ENCODE measurements around the gene MBNL1.

Gene MBNL1

GRCh38 chr3:152296971-152297370 lies 28.2 kb downstream of the MBNL1 start:
- DNase-seq (ENCODE audit: low read depth) = no peak

GRCh38 chr3:152298393-152299248 lies 29.9 kb downstream of the MBNL1 start:
- DNase-seq (ENCODE audit: low read depth) = peak; percentile 50

DNA sequence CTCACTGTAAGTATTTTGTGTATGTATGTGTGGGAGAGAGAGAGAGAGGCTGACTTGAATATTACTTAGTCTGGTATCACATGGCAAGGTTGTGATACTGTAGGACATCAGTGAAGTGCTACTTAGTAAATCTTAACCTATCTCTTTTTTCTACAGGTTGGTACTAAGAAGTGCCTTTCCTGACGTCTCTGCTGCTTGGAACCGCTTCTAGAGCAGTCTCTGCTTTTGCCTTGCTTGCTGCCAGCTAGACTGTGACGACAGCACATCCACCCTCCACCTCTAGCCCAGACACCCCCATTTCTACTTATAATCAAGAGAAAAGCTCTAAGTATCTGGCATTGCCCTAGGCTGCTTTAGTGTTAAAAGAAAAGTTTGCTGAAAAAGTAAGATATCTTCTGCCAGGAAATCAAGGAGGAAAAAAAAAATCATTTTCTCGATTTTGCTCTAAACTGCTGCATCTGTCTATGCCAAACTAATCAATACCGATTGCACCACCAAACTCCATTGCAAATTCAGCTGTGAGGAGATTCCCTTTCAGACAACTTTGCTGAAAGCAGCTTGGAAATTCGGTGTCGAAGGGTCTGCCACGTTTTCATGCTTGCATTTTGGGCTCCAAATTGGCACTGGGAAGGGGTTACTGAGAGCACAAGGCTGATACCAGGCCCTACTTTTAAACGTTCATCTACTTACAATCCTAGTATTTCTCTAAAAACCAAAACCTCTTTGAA lies 30.7 kb downstream of the MBNL1 start:
- DNase-seq (ENCODE audit: low read depth) = peak; percentile 62

- DNase-seq (ENCODE audit: low read depth) = no peak
Observed at GRCh38 chr3:152300029-152300731, 31.5 kb downstream of the MBNL1 start.

DNA sequence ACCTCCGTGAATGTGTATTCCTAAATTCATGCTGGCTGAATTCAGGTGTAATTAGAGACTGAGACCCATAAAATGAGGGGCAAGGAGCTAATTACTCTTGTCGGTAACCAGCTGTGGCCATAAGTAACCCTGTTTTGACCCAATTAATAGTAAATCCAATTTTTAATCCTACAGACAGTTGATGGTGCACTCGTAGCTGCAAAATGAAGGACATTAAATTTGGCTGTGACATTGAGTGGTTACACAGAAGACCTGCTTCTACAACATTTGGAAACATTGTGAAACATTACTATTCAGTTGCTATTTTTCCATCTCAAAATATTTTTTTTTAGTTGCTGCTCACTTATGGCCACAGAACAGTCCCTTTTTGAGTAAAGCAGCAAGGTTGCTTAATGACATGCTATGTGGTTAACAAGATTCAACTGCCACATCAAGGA lies 33.0 kb downstream of the MBNL1 start:
- DNase-seq (ENCODE audit: low read depth) = no peak

DNA sequence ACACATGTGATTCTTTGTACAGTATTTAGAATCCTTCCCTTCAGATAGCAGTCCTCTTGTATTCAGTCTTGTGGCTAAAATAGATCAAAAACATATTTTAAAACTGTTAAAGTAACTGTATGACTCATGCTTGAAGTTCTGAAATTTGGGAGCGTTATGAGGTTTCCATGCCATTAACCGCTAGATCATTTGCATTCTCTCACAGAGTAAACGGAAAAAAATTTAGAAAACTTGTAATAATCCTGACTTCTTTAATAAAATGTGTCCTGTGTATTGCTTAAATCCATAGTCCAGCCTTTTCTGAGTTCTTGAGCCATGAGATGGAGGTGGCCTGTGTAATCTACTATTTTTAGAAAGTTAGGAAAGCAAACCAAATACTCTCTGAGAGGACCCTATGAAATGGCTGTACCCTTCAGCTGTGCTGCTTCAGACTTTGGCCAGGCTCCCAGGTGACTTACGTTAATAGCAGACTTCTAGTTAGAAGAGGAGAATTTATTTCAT lies 33.8 kb downstream of the MBNL1 start:
- no peak for DNase-seq (ENCODE audit: low read depth)

- DNase-seq (ENCODE audit: low read depth) = no peak
Observed at GRCh38 chr3:152304160-152304559, 35.4 kb downstream of the MBNL1 start.

DNA sequence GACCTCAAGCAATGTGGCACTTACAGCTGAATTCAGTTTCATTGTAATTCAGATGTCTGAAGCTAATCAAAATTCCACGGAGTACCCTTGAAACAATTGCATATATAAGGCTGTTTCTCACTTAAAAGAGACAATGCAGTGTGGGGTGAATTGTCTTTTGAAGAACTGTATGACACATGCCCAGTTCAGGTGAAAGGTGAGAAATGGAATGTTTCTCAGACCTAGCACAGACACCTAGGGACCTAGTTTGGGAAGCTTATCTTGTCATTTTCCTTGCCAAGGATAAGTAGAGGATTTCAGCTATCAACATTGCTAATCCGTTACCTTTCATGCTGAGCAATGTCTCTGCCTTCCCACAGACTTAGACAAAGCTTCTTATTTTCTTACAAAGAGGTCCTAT lies 36.3 kb downstream of the MBNL1 start:
- DNase-seq (ENCODE audit: low read depth) = no peak

DNA sequence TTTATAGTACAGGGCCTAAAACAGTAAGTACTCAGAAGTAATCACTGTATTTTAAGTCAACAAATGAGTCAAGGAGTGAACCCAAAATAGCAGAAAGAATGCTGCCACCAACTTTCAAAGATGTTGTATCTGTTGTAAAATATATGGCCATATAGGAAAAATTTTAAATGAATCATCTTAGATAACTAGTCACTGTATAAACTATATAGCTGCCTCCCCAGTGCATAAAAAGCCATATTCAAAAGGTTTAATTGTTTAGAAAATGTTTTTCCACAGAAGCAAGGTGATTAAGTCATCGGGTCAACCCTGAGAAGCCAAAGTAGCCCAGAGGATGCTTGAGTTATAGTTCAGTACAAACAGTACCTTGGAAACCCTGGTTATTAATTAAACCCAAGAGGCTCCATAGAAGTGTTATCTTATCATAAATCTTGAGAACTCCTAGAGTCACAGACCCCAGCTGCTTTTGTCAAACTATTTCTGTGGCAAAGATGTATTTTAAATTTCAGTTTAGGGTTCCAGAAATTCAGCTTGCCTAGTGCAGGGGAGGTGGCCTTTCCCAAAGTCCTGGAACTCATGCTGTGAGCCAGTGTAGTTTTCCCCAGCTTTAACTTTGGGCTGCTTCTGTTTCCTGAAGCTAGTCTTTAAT lies 39.2 kb downstream of the MBNL1 start:
- no peak for DNase-seq (ENCODE audit: low read depth)

GRCh38 chr3:152308475-152308844 lies 39.7 kb downstream of the MBNL1 start:
- no peak for DNase-seq (ENCODE audit: low read depth)

GRCh38 chr3:152309031-152309430 lies 40.3 kb downstream of the MBNL1 start:
- DNase-seq (ENCODE audit: low read depth) = no peak

DNA sequence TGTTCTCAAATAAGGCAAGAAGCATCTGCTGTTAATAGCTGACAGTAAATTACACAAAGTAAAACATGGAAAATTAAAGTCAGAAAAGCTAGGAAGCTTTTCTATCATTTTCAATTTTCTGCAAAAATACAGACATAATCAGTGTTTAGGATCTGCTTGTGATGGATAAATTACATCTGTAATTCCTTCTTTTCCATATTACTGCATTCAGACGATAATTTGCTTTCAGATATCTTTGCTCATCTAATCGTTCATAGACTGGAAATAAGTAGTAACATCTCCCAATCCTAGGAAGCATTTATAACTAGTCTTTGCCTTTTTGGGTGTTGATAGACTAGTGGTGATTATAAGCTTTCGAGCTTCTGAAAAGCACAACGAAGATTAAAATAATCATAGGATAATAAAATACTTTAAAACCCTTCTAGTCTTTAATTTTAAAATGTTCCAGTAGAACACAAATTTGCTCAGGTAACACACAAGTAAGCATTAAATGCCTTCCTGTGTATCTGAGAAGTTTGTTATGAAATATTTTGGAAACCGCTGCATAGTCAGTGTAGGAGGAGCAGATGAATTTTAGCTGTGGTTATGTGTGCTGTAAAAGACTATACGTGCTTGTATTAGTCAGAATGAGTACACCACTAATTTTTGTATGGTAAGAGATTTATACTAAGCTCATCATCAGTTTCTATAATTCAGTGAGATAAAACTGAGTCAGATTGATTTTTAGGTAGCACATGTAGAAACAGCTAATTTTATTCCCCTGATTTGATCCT lies 41.0 kb downstream of the MBNL1 start:
- no peak for DNase-seq (ENCODE audit: low read depth)

DNA sequence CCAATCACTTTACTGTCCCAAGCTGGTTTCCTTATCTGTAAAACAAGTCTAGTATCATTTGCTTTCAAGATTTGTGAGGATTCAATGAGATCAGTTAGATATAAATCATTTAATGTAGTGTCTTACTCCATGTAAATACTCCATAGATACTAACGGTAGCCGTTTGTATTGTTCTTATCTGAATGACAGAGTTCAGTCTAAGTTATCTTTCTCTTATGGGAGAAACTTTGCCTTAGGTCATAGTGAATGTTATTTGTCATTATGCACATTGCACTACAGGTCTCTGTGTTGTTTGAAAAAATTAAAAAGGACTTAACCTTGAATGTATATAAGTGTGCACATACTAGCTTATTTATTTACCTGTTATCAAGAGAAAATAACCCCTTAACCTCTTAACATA lies 44.7 kb downstream of the MBNL1 start:
- DNase-seq (ENCODE audit: low read depth) = no peak

DNA sequence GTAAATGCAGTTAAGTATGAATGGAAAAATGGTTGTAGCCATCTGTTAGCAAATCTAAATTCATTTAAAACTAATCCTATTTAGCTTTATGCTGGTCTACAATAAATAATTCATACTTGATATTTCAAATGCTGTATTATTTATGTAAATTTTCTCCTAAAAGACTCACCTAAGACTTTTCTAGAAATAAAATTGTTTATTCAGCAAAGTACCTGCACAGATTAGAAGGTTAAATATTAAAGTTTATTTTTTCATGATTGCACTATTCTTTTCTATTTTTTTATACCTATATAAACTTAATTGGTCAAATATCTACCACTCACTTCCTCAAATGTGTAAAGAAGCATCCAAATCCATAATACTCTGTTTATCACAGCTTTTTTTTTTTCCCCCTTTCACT lies 45.2 kb downstream of the MBNL1 start:
- no peak for DNase-seq (ENCODE audit: low read depth)

DNA sequence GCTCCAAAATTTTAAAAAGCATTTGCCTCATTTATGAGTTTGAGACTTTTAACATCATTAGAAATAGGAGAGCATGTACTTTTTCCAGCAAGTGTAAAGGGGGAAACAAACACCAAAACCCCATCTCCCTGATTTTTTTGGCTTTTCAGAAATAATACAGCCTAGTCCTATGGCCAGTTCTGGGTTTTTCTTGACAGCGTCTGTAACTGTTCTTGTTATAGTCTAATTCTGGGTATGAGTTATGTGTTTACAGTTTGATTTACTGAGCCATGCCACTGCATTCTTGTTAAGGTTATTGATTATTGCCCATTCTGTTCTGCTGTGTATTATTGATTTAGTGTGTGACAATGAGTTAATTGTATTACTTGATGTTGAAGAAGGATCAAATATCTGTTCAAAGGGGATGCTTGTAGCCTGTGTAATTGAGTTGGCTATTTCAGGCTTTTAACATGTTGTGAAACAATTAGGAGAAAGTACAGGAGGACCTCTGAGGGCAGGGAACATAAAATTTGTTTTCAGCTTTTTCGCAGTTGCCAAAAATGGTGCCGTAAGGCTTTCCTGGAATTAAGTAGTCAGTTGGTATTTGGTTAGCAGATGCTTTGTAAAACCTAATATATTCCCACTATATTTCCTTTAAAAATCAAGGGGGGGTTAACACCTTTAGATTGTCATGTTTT lies 46.1 kb downstream of the MBNL1 start:
- DNase-seq (ENCODE audit: low read depth) = no peak

- no peak for DNase-seq (ENCODE audit: low read depth)
Observed at GRCh38 chr3:152315623-152316022, 46.9 kb downstream of the MBNL1 start.

- no peak for DNase-seq (ENCODE audit: low read depth)
Observed at GRCh38 chr3:152316318-152316717, 47.6 kb downstream of the MBNL1 start.

DNA sequence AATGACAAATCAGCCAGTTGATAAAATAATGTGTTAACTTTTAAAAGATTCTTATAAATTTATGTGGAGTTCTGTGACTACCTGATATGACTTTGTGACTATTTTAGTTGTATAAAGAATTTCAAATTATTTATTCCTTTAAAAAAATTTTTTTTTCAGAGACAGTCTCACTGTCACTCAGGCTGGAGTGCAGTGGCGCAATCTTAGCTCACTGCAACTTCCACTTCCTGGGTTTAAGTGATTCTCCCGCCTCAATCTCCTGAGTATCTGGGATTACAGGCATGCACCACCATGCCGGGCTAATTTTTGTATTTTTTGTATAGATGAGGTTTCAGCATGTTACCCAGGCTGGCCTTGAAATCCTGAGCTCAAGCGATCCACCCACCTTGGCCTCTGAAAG lies 48.5 kb downstream of the MBNL1 start:
- DNase-seq (ENCODE audit: low read depth) = no peak

- DNase-seq (ENCODE audit: low read depth) = no peak
Observed at GRCh38 chr3:152317956-152318355, 49.2 kb downstream of the MBNL1 start.

DNA sequence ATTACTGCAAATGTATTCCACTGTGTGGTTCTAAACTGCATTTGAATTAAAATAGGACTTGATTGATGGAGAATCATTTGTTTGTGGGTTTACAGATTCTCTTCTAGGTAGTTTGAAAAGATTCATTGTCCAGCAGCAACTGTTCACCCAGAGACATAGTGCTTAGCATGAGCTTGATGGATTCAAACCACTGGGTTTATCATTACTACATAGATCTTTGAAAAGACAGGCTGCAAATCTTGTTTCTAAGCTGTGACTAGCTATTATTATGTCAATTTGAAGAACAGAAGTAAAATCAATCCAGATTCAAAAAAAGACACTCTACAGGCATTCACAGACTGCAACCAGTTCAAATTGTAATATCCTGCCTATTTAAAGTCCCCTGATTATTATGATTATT lies 49.8 kb downstream of the MBNL1 start:
- DNase-seq (ENCODE audit: low read depth) = no peak

GRCh38 chr3:152319256-152319655 lies 50.5 kb downstream of the MBNL1 start:
- no peak for DNase-seq (ENCODE audit: low read depth)

Data from T follicular helper cell (primary cell).